GM19025 (cell line): ENCODE measurements around the gene ACSM4.
A peak's percentile ranks its signal among the peaks of the same experiment; 100 is the strongest.
"Not testable (repeated sequence)": the region's sequence is repeated elsewhere in the genome, so short reads cannot be mapped to it uniquely, and the experiment has no call there.

Source experiments
- ATAC-seq: cut with Tn5 transposase; IDR thresholded peaks from one replicate; pipeline ENCODE4 v1.9.1; 2021; ENCODE audit warnings: mild to moderate bottlenecking, low read depth, moderate library complexity; ENCODE audit not compliant: unreplicated experiment

The ACSM4 gene, protein sequence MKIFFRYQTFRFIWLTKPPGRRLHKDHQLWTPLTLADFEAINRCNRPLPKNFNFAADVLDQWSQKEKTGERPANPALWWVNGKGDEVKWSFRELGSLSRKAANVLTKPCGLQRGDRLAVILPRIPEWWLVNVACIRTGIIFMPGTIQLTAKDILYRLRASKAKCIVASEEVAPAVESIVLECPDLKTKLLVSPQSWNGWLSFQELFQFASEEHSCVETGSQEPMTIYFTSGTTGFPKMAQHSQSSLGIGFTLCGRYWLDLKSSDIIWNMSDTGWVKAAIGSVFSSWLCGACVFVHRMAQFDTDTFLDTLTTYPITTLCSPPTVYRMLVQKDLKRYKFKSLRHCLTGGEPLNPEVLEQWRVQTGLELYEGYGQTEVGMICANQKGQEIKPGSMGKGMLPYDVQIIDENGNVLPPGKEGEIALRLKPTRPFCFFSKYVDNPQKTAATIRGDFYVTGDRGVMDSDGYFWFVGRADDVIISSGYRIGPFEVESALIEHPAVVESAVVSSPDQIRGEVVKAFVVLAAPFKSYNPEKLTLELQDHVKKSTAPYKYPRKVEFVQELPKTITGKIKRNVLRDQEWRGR

DNA sequence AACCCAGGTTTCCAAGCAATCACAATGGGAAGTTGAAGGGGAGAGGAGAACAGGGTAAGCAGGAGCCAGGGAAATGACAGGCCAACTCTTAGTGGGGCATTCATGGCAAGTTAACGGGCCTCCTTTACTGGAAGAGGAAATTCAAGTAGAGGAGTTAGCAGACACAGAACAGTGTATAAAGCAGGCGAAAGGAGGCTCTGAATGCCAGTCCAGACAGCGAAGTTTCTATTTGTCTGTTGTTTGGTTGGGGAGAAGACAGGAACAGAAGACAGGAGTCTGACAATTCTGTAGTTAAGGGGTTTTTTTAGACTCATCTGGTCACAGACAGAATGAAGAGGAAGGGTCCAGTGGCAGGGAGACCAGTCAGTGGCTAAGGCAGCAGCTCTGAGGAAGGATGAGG is at the start of gene ACSM4:
Gene ACSM4, plus strand, starts transcription at position 301 of the 400 bp plus-strand sequence. CDS start 260 bp downstream, outside the sequence.
- ATAC-seq = no peak

DNA sequence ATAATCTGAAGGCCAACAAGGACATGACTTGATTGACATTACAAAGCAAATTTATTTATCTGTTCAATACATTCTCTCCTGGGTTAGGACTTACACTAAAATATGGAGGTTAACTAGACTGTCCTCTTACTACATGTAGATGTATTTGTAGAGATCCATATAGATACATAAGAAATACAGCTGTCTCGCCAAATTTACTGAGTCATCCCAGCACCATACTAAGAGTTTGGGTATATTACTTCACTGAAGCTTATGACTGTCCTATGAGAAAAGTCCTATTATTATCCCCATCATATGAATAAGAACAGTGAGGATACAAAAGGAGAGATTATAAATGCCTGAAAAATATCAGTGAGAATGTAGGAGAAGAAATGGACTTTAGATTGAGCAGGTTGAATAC is 44.8 kb upstream of the ACSM4 start:
- no peak for ATAC-seq

DNA sequence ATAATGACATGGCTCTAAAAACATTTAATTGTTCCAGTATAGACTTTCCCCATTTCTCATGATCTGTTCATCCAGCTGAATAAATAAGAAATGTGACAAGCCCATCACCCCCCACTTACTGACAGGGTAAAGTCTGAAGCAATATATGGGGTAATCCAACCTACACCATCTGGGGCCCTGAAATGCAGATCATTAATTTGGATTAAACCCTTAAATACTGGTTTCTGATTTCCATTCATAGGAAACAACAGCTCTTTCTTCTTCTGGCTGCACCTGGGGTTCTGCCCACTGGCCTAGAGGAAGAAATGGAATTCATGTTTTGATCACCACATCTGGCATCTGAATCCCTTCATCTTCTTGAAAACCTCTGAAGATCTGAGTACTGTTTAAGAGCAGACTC is 39.3 kb upstream of the ACSM4 start:
- no peak for ATAC-seq

DNA sequence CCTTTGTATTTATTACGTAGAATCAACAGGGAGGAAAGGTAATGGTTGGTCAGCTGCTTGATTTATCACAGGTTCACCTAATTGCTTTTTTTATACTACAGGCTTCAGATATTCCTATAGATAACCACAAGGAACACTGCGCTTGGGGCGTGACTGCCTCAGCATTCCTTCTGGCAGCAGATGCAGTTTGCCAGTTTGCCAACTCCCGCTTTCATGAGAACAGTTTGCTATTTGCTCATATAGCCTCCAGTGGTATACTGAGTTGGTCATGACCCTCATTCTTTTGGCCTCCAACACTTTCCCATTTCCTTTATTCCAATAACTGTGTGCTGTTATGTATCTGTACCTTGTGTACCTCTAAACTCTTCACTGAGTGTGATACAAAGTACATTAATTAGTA is 38.6 kb upstream of the ACSM4 start:
- ATAC-seq = no peak

DNA sequence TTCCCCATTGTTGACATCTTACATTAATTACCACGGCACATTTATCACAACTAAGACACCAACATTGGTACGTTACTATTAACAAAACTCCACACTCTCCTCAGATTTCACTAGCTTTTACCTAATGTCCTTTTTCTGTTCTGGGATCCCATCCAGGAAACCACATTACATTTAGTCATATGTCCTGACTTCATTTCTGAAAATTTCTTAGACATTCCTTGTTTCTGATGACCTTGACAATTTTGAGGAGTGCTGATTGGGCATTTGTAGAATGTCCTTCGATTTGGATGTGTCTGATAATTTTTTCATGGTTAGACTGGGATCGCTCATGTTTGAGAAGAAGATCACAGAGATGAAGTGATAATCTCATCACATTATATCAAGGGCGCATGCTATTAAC is 34.6 kb upstream of the ACSM4 start:
- ATAC-seq = no peak

DNA sequence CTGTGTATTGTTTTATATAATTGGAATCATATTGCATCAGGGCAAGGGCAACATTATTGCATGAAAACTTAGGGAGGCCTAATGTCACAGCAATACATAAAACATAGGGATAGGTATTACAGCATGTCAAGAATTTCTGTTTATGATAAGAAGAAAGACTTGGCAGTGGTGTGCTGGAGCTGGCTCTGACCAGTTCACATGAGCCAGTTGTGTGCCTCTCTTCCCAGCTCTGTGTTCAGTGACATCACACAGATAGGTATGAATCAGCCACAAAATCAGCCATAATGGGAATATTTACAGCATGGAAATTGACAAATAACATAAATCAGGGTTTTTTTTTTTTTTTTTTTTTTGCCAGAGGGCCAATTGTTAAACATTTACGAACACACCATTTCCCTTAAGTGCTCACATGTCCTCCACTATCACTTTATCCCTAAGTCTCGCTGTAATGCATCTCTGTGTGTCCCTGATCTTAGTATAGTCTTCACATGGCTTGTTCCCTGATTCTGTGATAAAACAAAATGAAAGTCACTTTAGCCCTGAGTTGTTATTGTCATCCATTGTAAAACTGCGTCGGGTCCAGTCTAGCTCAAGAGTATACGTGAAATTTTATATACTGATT is 31.9 kb upstream of the ACSM4 start:
- no peak for ATAC-seq

DNA sequence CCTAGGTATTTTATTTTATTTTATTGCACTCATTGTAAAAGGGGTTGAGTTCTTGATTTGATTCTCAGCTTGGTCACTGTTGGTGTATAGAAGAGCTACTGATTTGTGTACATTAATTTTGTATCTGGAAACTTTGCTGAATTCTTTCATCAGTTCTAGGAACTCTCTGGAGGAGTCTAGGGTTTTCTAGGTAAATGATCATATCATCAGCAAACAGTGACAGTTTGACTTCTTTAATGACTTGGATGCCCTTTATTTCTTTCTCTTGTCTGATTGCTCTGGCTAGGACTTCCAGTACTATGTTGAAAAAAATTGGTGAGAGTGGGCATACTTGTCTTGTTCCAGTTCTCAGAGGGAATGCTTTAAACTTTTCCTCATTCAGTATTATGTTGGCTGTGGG is 28.4 kb upstream of the ACSM4 start:
- ATAC-seq = not testable (repeated sequence)

DNA sequence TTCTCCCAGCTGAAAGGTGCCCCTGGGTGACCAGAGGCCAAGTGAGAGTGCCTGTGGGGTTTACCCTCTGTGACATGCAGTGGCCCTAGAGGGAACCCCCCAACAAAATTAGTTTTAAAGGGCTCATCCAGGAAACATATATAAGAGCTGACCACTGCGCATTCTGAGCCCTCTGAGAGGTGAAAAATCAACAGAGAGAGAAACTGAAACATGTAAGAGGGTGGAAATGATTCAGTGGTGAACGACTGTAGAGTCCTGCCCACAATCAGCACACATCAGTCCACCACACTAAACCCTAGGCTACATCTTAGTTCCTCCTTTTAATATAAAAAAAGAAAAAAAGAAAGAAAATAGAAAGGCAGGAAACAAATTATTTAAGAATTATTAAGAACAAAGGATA is 21.0 kb upstream of the ACSM4 start:
- peak; percentile 67 for ATAC-seq

DNA sequence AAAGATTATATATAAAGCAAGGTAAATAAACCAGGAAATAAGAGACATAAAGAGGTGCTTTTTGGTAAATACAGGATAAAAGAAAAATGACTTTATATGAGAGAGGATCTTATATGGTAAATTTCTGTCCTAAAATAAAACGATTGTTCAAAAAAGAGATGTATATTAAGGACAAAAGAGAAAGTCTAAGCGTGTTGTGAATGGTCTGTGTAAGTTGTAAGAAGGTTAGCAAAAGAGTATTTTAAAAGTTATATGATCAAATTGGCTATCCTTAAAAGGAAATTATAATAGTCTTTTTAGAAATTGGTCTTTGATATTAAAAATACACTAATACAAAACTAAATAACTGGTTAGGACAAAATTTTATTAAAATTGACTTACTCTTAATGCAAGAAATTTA is 14.1 kb upstream of the ACSM4 start:
- no peak for ATAC-seq

DNA sequence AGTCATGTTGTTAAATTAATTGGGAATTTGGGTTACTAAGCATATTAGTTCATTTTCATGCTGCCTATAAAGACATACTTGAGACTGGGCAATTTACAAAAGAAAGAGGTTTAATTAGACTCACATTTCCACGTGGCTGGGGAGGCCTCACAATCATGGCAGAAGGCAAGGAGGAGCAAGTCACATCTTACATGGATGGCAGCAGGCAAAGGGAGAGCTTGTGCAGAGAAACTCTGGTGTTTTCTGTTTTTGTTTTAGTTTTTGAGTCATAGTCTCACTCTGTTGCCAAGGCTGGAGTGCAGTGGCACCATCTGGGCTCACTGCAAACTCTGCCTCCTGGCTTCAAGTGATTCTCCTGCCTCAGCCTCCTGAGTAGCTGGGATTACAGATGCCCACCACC is 13.3 kb upstream of the ACSM4 start:
- not testable (repeated sequence) for ATAC-seq

DNA sequence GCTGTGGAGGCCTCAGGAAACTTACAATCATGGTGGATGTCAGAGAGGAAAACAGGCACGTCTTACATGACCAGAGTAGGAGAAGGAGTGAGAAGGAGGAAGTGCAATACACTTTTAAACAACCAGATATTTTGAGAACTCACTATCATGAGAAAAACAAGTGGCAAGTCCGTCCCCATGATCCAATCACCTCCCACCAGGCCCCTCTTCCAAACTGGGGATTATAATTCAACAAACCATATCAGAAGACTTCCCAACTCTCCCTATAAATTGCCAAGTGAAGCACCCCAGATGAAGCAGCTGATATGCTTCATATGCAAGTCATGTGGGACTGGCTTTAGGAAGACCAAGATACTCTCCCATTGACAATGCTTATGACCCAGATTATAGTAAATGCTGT is 11.6 kb upstream of the ACSM4 start:
- no peak for ATAC-seq

DNA sequence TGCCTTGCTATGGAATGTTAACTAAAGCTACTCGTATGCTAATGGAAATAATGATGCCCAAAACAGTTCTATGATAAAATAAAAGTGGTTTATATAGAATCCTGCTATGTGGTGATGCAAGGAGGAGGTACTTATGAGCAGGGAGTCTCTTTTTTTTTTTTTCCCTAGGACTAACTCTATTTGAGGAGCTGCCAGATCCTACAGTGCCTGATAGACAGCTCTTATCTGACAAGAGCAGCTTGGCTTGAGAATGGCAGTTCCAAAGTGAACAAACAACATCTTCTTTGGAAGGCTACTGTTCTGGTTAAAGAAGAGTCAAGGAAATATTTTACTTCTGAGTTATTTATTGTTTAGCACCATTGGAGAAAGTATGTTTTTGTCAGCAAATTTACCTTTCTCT is 10.2 kb upstream of the ACSM4 start:
- no peak for ATAC-seq

DNA sequence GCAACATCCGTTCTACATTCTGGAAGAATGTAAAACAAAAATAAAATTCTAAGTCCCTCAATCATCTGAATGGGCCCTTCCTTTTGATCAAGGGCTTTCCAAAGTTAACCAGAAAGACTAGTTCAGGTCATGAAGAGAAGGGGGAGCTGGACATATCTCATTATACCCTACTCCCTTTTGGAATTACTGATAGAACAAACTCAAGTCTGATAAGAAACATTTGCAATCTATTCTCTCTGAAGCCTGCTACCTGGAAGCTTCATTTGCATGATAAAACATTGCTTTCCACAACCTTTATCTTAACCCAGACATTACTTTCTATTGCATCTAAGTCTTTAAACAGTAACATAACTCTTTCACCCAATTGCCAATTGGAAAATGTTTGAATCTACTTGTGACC is 8.3 kb upstream of the ACSM4 start:
- no peak for ATAC-seq

DNA sequence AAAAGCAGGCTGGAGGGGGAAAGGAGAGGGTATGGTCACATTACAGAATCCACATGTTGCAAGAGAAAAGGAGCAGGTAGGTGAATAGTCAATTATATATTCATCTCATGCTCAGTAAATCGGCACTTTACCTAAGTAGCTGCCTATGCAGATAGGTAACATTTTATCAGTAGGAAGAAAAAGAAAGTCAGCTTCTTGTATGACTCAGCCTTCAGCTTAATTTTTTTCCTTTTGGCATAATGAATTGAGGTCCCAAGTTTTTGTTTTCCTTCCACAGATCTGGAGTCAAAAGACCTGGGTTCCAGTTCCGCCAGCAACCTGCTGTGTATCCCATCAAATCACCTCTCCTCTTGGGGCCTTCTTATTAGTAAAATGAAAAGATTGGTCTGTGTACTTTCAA is 6.0 kb upstream of the ACSM4 start:
- ATAC-seq = no peak

DNA sequence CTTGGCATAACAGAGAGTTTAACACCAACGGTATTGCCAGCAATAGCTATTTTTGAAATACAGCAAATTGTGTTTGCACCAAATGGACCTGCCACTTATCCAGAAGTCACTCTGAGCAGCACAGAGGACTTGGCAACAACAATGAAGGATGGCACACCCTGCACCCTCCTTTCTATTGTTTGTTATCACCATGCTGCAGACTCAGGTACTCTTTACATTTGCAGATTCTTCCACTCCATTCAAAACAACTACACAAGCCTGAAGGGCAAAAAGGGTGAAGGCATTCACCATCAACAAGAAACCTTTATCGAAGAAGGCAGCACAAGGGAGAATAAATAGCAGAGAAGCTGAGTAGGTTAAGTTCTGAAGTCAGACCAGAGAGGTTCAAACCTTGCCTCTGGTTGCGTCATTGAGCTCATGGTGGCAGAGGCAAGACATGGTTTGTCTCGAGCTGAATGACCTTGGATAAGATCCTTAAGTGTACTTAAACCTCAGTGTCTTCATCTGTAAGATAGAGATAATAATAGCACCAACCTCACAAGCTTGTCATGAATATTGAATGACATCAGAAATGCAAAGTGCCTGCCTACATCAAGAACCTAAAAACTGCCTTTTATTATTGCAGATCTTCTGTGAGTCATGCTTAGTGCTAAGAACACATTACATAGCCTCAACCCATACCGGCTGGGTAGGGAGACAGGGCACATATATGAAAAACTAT is 1.4 kb upstream of the ACSM4 start:
- no peak for ATAC-seq

DNA sequence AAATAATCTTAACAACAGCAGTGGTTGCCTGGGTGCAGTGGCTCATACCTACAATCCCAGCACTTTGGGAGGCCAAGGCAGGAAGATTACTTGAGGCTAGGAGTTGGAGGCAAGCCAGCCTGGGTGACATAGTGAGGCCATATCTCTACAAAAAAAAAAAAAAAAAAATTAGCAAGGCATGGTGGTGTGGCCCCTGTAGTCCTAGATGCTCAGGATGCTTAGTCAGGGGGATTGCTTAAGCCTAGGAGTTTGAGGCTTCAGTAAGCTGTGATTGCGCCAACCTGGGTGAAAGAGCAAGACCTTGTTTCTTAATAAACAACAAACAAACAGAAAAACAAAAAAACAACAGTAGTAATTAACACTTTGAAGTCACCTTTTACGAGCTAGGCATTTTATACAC is 642 bp upstream of the ACSM4 start:
- ATAC-seq = no peak

DNA sequence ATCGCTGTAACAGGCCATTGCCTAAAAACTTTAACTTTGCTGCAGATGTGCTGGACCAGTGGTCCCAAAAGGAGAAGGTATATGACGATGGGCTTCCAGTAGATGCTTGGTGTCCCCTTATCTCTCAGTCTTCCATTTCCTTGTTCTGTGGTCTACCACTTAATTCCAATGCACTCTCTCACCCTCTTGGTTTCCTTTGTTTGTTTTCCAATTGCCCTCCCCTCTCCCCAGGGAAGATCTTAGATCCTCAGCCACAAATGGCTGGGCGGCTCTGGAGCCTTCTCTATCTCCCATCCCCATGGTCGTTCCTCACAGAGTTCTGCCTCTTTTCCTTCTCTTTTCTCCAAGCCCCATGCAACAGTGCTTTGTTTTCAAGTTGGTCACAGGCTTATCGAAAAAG is 584 bp downstream of the ACSM4 start:
- ATAC-seq = no peak

DNA sequence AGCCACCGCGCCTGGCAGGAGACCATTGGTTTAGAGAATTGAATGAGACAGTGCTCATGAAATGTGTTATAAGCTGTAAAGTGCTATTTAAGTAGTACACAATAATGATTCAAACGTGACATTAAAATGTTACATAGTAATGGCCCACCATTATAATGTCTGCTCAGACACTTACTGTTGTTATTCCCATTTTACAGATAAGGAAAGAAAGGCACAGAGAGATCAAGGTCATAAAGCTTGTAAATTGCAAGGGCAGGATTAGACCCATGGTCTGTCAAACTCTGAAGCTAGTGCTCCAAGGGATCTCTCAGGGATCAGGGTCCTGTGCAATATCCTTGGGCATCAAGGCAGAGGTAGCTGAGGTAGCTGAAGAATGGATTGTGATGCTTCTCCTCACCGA is 6.2 kb downstream of the ACSM4 start:
- no peak for ATAC-seq

DNA sequence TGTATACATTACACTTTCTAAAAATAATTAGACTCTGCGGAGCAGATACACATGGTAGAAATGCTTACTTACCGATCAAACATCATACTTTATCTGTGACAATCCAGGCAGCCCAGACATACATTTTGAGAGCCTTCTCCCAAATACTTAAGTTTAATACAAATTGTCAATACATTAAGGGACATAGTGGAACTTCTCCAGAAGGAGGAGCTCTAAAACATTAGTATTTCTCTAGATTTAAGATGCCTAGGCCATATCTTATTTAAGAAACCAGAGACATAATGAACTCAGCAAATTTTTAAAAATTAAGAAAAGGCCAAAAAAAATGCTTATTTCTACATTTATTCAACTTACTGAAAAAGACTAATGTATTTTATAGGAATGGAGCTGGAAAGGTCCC is 16.1 kb downstream of the ACSM4 start:
- ATAC-seq = no peak

DNA sequence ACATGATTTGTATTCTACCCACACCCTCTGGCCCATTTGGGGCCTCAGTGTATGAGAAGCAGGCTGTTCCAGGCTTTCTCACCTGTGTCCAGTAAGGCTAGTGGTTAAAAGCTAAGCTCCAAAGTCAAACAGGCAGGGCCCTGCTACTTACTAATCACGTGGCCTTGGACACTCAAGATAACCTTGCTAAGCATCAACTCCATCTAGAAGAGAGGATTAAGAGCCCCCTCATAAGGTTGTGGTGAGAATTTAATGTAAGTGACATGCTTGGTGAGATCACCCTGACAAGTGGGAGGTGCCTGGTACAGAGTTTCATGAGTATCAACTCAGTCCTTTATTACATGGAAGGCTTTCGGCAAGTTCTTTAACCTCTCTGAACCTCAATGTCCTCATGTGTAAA is 17.8 kb downstream of the ACSM4 start:
- ATAC-seq = no peak

DNA sequence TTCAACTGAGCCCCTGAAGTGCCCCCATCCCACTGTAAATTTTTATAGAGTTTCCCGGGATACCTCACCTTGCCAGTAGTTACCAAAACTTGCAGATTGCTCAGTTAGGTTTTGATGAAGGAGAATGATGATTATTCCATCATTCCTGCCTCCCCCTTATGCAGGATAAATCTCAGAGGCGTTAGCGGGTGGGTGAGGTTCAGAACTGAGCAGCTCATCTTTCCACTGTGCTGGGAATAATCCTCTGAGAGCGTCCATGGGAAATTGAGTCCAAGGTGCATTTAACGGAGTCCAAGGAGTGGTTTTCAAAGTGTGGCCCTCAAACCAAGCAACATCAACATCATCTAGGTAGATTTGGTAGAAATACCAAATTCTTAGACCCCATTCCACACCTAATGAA is 18.7 kb downstream of the ACSM4 start:
- no peak for ATAC-seq
